OCI-LY1 (cell line): ENCODE results near the gene GPR158.

Experiments
- H2AFZ ChIP-seq: fragments of 200-600 bp; sonication (generic), shearing (Covaris generic); 2 replicates; pipeline ENCODE4 v1.6.0; 2014; ENCODE audit warnings: antibody characterized with exemption, mild to moderate bottlenecking, low read length
- H3F3A ChIP-seq: fragments of 200-600 bp; sonication (generic), shearing (Covaris generic); 2 replicates; pipeline ENCODE4 v1.6.0; 2014; ENCODE audit warnings: mild to moderate bottlenecking, antibody characterized with exemption, low read length, moderate library complexity; ENCODE audit not compliant: insufficient read depth
- H3K27ac ChIP-seq: fragments of 200-600 bp; sonication (generic); 2 replicates; pipeline ENCODE4 v1.5.1; 2014; ENCODE audit warnings: low read length, mixed run types, mild to moderate bottlenecking, low read depth; ENCODE audit not compliant: poor library complexity, severe bottlenecking
- H3K27me3 ChIP-seq: fragments of 200-600 bp; sonication (generic); 2 replicates; pipeline ENCODE4 v1.6.0; 2014; ENCODE audit warnings: antibody characterized with exemption, mild to moderate bottlenecking, low read length, moderate library complexity; ENCODE audit not compliant: insufficient read depth
- H3K36me3 ChIP-seq: fragments of 200-600 bp; sonication (generic); 2 replicates; pipeline ENCODE4 v1.6.1; 2014; ENCODE audit warnings: mild to moderate bottlenecking, antibody characterized with exemption, low read length, moderate library complexity, mixed read lengths; ENCODE audit not compliant: insufficient read depth
- H3K4me1 ChIP-seq: fragments of 200-600 bp; sonication (generic); 2 replicates; pipeline ENCODE4 v1.5.1; 2014; ENCODE audit warnings: mild to moderate bottlenecking, low read length, moderate library complexity; ENCODE audit not compliant: insufficient read depth, severe bottlenecking
- H3K4me2 ChIP-seq: fragments of 200-600 bp; sonication (generic), shearing (Covaris generic); 2 replicates; pipeline ENCODE4 v1.6.1; 2014; ENCODE audit warnings: low read length
- H3K4me3 ChIP-seq: fragments of 200-600 bp; sonication (generic); 2 replicates; pipeline ENCODE4 v1.5.1; 2014; ENCODE audit warnings: low read length, low read depth, mild to moderate bottlenecking, mixed read lengths; ENCODE audit not compliant: poor library complexity, severe bottlenecking
- H3K79me2 ChIP-seq: fragments of 200-600 bp; shearing (Covaris generic); 2 replicates; pipeline ENCODE4 v1.6.1; 2016; ENCODE audit warnings: mixed run types, low read length, mixed read lengths; ENCODE audit not compliant: insufficient read depth
- H3K9ac ChIP-seq: fragments of 200-600 bp; sonication (generic), shearing (Covaris generic); 2 replicates; pipeline ENCODE4 v1.6.1; 2014; ENCODE audit warnings: mild to moderate bottlenecking, low read length, mixed read lengths
- H3K9me2 ChIP-seq: fragments of 200-600 bp; sonication (generic), shearing (Covaris generic); 2 replicates; pipeline ENCODE4 v1.6.1; 2014; ENCODE audit warnings: low read depth, mild to moderate bottlenecking, low read length, mixed read lengths
- H3K9me3 ChIP-seq: fragments of 200-600 bp; shearing (Covaris generic); 2 replicates; pipeline ENCODE4 v1.6.1; 2014; ENCODE audit warnings: low read length, mixed read lengths
- H4K20me1 ChIP-seq: fragments of 200-600 bp; sonication (generic), shearing (Covaris generic); 2 replicates; pipeline ENCODE4 v1.6.0; 2016; ENCODE audit warnings: mild to moderate bottlenecking, low read length; ENCODE audit not compliant: insufficient read depth
- CTCF ChIP-seq: fragments of 200-600 bp; sonication (generic), shearing (Covaris generic); IDR thresholded peaks from 2 replicates; pipeline ENCODE4 v1.5.1; 2017; ENCODE audit warnings: mild to moderate bottlenecking, antibody characterized with exemption, low read length, moderate library complexity, mixed read lengths
- EZH2 ChIP-seq: fragments of 200-600 bp; sonication (generic), shearing (Covaris generic); IDR thresholded peaks from 2 replicates; pipeline ENCODE4 v1.8.0; 2017; ENCODE audit warnings: borderline replicate concordance, mixed run types, mild to moderate bottlenecking, antibody characterized with exemption, low read length, moderate library complexity, mixed read lengths

The GPR158 gene

DNA sequence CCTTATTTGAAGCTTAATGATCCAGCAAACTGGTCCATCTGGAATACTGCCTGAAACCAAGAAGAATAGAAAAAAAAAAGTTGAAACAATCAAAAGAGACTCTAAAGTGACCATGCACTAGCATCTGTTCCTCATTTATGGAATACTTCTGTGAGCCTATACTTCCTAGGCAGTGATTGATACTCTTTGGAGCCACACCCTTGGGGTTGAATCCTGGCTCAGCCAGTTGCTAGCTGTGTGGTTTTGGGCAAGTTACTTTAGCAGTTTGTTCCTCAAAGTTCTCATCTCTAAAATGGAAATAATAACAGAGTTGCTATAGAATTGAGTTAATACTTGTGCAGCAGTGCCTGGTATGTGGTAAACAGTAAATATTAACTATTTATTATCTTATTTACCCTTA is 208.9 kb downstream of the GPR158 start:
- H3K4me2 ChIP-seq, result no peak overlapping the region
- no peaks in the 10 kb centered on the region for H3F3A ChIP-seq
- H3K36me3 ChIP-seq, result no peaks in the 10 kb centered on the region
- no peak overlapping the region for H3K27ac ChIP-seq
- no peaks in the 10 kb centered on the region for H3K27me3 ChIP-seq
- TF ChIP-seq EZH2 (no peak), CTCF (no peak)
- peaks cover 3% of the 10 kb centered on the region; the same call in 1 of the 2 replicates for H3K9me3 ChIP-seq
- H2AFZ ChIP-seq, result no peak overlapping the region
- no peak overlapping the region for H3K4me3 ChIP-seq
- H3K4me1 ChIP-seq, result no peaks in the 10 kb centered on the region
- H3K79me2 ChIP-seq, result no peaks in the 10 kb centered on the region
- H3K9me2 ChIP-seq, result no peaks in the 10 kb centered on the region
- no peaks in the 10 kb centered on the region for H4K20me1 ChIP-seq
- no peak overlapping the region for H3K9ac ChIP-seq

GRCh38 chr10:25384618-25385017 is 209.8 kb downstream of the GPR158 start:
- peaks cover 3% of the 10 kb centered on the region; the same call in 1 of the 2 replicates for H3K9me3 ChIP-seq
- no peak for TF ChIP-seq CTCF
- no peak for TF ChIP-seq EZH2
- no peaks in the 10 kb centered on the region for H3F3A ChIP-seq
- no peak overlapping the region for H3K9ac ChIP-seq
- H4K20me1 ChIP-seq, result no peaks in the 10 kb centered on the region
- no peak overlapping the region for H3K4me3 ChIP-seq
- no peaks in the 10 kb centered on the region for H3K36me3 ChIP-seq
- no peak overlapping the region for H2AFZ ChIP-seq
- H3K4me2 ChIP-seq, result no peak overlapping the region
- H3K4me1 ChIP-seq, result no peaks in the 10 kb centered on the region
- H3K79me2 ChIP-seq, result no peaks in the 10 kb centered on the region
- no peak overlapping the region for H3K27ac ChIP-seq
- H3K9me2 ChIP-seq, result no peaks in the 10 kb centered on the region
- H3K27me3 ChIP-seq, result no peaks in the 10 kb centered on the region

- no peak overlapping the region for H3K27ac ChIP-seq
- no peak overlapping the region for H3K4me3 ChIP-seq
- H3K9me2 ChIP-seq, result no peaks in the 10 kb centered on the region
- TF ChIP-seq CTCF (no peak), EZH2 (no peak)
- H2AFZ ChIP-seq, result no peak overlapping the region
- no peaks in the 10 kb centered on the region for H3K27me3 ChIP-seq
- no peaks in the 10 kb centered on the region for H3K79me2 ChIP-seq
- no peaks in the 10 kb centered on the region for H4K20me1 ChIP-seq
- H3K36me3 ChIP-seq, result no peaks in the 10 kb centered on the region
- no peak overlapping the region for H3K9ac ChIP-seq
- peaks cover 3% of the 10 kb centered on the region; the same call in 1 of the 2 replicates for H3K9me3 ChIP-seq
- H3K4me1 ChIP-seq, result no peaks in the 10 kb centered on the region
- no peak overlapping the region for H3K4me2 ChIP-seq
- no peaks in the 10 kb centered on the region for H3F3A ChIP-seq
Observed at GRCh38 chr10:25388188-25388861, 213.5 kb downstream of the GPR158 start.
